Caco-2 (cell line): ENCODE results near the gene SPATA31D1. TPM values are rescaled to one million over a fixed set of nuclear protein-coding genes. Genes with fewer than 3 reads are reported as not detected.

ENCODE experiments used
- BruUV-seq: library from RNA; stranded (reverse); fragments of 400-500 nt; replicated peaks from 2 replicates; lab custom pipeline; 2021; lab: Mats Ljungman, UMichigan
- CTCF ChIA-PET: fragments of 300-600 bp; sonication (Branson Sonifier 250); formaldehyde crosslinking; loops from one replicate; lab custom pipeline; 2022; ENCODE audit warnings: antibody characterized with exemption; lab: Charles Lee
- POLR2A ChIA-PET: fragments of 300-600 bp; sonication (Branson Sonifier 250); formaldehyde crosslinking; loops from one replicate; lab custom pipeline; 2022; ENCODE audit warnings: antibody characterized with exemption; lab: Charles Lee
- DNase-seq, 2 experiments: peaks; one replicate each; pipeline versions ENCODE4 v3.0.0 to v3.0.0-alpha.2; 2020 to 2022
- H3K27me3 ChIP-seq: replicated peaks from 2 replicates; pipeline ENCODE4 v1.6.0; 2011; ENCODE audit warnings: low read length; ENCODE audit not compliant: control insufficient read depth, insufficient read depth
- H3K36me3 ChIP-seq: 2 replicates; pipeline ENCODE4 v1.5.1; 2011; ENCODE audit warnings: low read length; ENCODE audit not compliant: control insufficient read depth, insufficient read depth
- H3K4me1 ChIP-seq: fragments of 250-450 bp; sonication (Bioruptor Pico); 2 replicates; pipeline ENCODE4 v1.5.1; 2020; ENCODE audit warnings: mild to moderate bottlenecking
- H3K4me3 ChIP-seq: 2 replicates; pipeline ENCODE4 v1.5.1; 2011; ENCODE audit warnings: low read depth, mild to moderate bottlenecking, control low read depth, low read length
- H3K9me3 ChIP-seq: fragments of 250-450 bp; sonication (Bioruptor Pico); 2 replicates; pipeline ENCODE4 v1.5.1; 2020; ENCODE audit warnings: mild to moderate bottlenecking, moderate library complexity
- H3K27ac Mint-ChIP-seq: one replicate; pipeline ENCODE4 v1.8.0; 2022; ENCODE audit warnings: mixed read lengths; ENCODE audit not compliant: unreplicated experiment
- H3K27me3 Mint-ChIP-seq: one replicate; pipeline ENCODE4 v1.8.0; 2022; ENCODE audit warnings: mixed read lengths; ENCODE audit not compliant: insufficient read depth, unreplicated experiment
- H3K36me3 Mint-ChIP-seq: one replicate; pipeline ENCODE4 v1.8.0; 2022; ENCODE audit warnings: mild to moderate bottlenecking, mixed read lengths; ENCODE audit not compliant: insufficient read depth, unreplicated experiment
- H3K4me1 Mint-ChIP-seq: one replicate; pipeline ENCODE4 v1.8.0; 2022; ENCODE audit warnings: low read depth, mixed read lengths; ENCODE audit not compliant: unreplicated experiment
- H3K4me3 Mint-ChIP-seq: one replicate; pipeline ENCODE4 v1.8.0; 2022; ENCODE audit warnings: mild to moderate bottlenecking, moderate library complexity, mixed read lengths; ENCODE audit not compliant: unreplicated experiment
- H3K9me3 Mint-ChIP-seq: one replicate; pipeline ENCODE4 v1.8.0; 2022; ENCODE audit warnings: mixed read lengths; ENCODE audit not compliant: unreplicated experiment
- CTCF ChIP-seq, 2 experiments: fragments of 200-600 bp in 1 of 2; IDR thresholded peaks; 1 replicate in 1 of 2; 2 replicates in 1 of 2; pipeline versions ENCODE4 v1.5.1 to v1.8.0; 2011 to 2022; ENCODE audit warnings: antibody characterized with exemption in 1 of 2, control low read depth in 1 of 2, inconsistent platforms in 1 of 2, low read depth in 1 of 2, low read length in 1 of 2, mild to moderate bottlenecking in 1 of 2, moderate library complexity in 1 of 2; ENCODE audit not compliant: insufficient read depth in 1 of 2, severe bottlenecking in 1 of 2, unreplicated experiment in 1 of 2
- intact Hi-C: fragments of 100-400 bp; cut with micrococcal nuclease; formaldehyde crosslinking; loops from one replicate; pipeline ENCODE4 v1.10.0; 2022; ENCODE audit not compliant: unreplicated experiment
- total RNA-seq: library from RNA; stranded (reverse); gene quantifications from 2 replicates; pipeline ENCODE4 v1.2.3, GENCODE V29; 2022

Gene SPATA31D1
- total RNA-seq, 1 experiment from 2014 or later, result not detected

GRCh38 chr9:82036086-82036485, 47.5 kb downstream of the SPATA31D1 start:
- no peaks in the 10 kb centered on the region for H3K36me3 Mint-ChIP-seq
- no peaks in the 10 kb centered on the region for H3K4me1 ChIP-seq
- ChIA-PET CTCF (no interaction called here), POLR2A (no interaction called here)
- no TSS peak for BruUV-seq
- H3K4me3 ChIP-seq, result no peak overlapping the region
- intact Hi-C loops, result no loop called here
- H3K36me3 ChIP-seq, result no peaks in the 10 kb centered on the region
- H3K9me3 Mint-ChIP-seq, result no peaks in the 10 kb centered on the region
- no peak overlapping the region for H3K4me3 Mint-ChIP-seq
- no peaks in the 10 kb centered on the region; the same call in 1 of the 2 replicates for H3K27me3 ChIP-seq
- no peak for TF ChIP-seq CTCF (IDR thresholded peaks at IDR 0.05; ENCODE audit: insufficient read depth in 1 of 2, low read depth in 1 of 2, low read length in 1 of 2, severe bottlenecking in 1 of 2, unreplicated experiment in 1 of 2)
- no peak for DNase-seq
- H3K9me3 ChIP-seq, result no peaks in the 10 kb centered on the region
- H3K4me1 Mint-ChIP-seq, result no peaks in the 10 kb centered on the region
- H3K27me3 Mint-ChIP-seq, result peaks cover 3% of the 10 kb centered on the region
- no peak overlapping the region for H3K27ac Mint-ChIP-seq

GRCh38 chr9:82037126-82037525, 48.6 kb downstream of the SPATA31D1 start:
- ChIA-PET POLR2A (no interaction called here), CTCF (no interaction called here)
- no peaks in the 10 kb centered on the region; the same call in 1 of the 2 replicates for H3K27me3 ChIP-seq
- intact Hi-C loops, result no loop called here
- Mint-ChIP-seq H3K27me3 (peaks cover 3% of the 10 kb centered on the region), H3K9me3 (no peaks in the 10 kb centered on the region), H3K36me3 (no peaks in the 10 kb centered on the region), H3K4me3 (no peak overlapping the region), H3K4me1 (no peaks in the 10 kb centered on the region), H3K27ac (no peak overlapping the region)
- no TSS peak for BruUV-seq
- H3K9me3 ChIP-seq, result no peaks in the 10 kb centered on the region
- H3K4me3 ChIP-seq, result no peak overlapping the region
- TF ChIP-seq CTCF (IDR thresholded peaks at IDR 0.05; ENCODE audit: insufficient read depth in 1 of 2, low read depth in 1 of 2, low read length in 1 of 2, severe bottlenecking in 1 of 2, unreplicated experiment in 1 of 2), result no peak
- no peaks in the 10 kb centered on the region for H3K4me1 ChIP-seq
- DNase-seq, result no peak
- no peaks in the 10 kb centered on the region for H3K36me3 ChIP-seq

- no peak for DNase-seq
- H3K27me3 Mint-ChIP-seq, result peaks cover 3% of the 10 kb centered on the region
- TF ChIP-seq CTCF (IDR thresholded peaks at IDR 0.05; ENCODE audit: insufficient read depth in 1 of 2, low read depth in 1 of 2, low read length in 1 of 2, severe bottlenecking in 1 of 2, unreplicated experiment in 1 of 2), result no peak
- H3K27ac Mint-ChIP-seq, result no peak overlapping the region
- ChIA-PET CTCF (no interaction called here), POLR2A (no interaction called here)
- H3K27me3 ChIP-seq, result no peaks in the 10 kb centered on the region; the same call in 1 of the 2 replicates
- no peaks in the 10 kb centered on the region for H3K4me1 Mint-ChIP-seq
- no peaks in the 10 kb centered on the region for H3K9me3 ChIP-seq
- no TSS peak for BruUV-seq
- H3K4me3 Mint-ChIP-seq, result no peak overlapping the region
- H3K36me3 ChIP-seq, result no peaks in the 10 kb centered on the region
- no peaks in the 10 kb centered on the region for H3K9me3 Mint-ChIP-seq
- no peaks in the 10 kb centered on the region for H3K4me1 ChIP-seq
- H3K4me3 ChIP-seq, result no peak overlapping the region
- no peaks in the 10 kb centered on the region for H3K36me3 Mint-ChIP-seq
- intact Hi-C loops, result no loop called here
These were observed 50.3 kb downstream of the SPATA31D1 start for GRCh38 chr9:82038897-82039296.

Other genes with a start within 250 kb of the SPATA31D1 start
- not detected in 2 replicates for gene SPATA31D4, start 60.3 kb upstream of the SPATA31D1 start, total RNA-seq
- not detected in 2 replicates for gene SPATA31D3, start 45.3 kb upstream of the SPATA31D1 start, total RNA-seq